GM21723 (cell line): ENCODE data around the gene LCORL.
"Not testable (repeated sequence)": the region's sequence is repeated elsewhere in the genome, so short reads cannot be mapped to it uniquely, and the experiment has no call there.

Source experiments
- ATAC-seq: cut with Tn5 transposase; IDR thresholded peaks from one replicate; pipeline ENCODE4 v1.9.1; 2021; ENCODE audit warnings: mild to moderate bottlenecking, moderate library complexity; ENCODE audit not compliant: unreplicated experiment

The LCORL gene

GRCh38 chr4:18021720-18022571 is at the start of gene LCORL:
Gene LCORL, minus strand, starts transcription at chr4:18021755. Its CDS starts 4 bp downstream, at chr4:18021751.
- ATAC-seq: peak; percentile 80

- ATAC-seq: no peak
Measured at GRCh38 chr4:18069810-18070209, 48.3 kb upstream of the LCORL start.

GRCh38 chr4:18067031-18067430 is 45.5 kb upstream of the LCORL start:
- ATAC-seq: no peak

- ATAC-seq: no peak
Measured at GRCh38 chr4:18063079-18063478, 41.5 kb upstream of the LCORL start.

GRCh38 chr4:18057821-18058533 is 36.4 kb upstream of the LCORL start:
- ATAC-seq: peak; percentile 60

- no peak for ATAC-seq
Measured at GRCh38 chr4:18056030-18056429, 34.5 kb upstream of the LCORL start.

- ATAC-seq: no peak
Measured at GRCh38 chr4:18052158-18052557, 30.6 kb upstream of the LCORL start.

GRCh38 chr4:18051281-18051680 is 29.7 kb upstream of the LCORL start:
- no peak for ATAC-seq

GRCh38 chr4:18050448-18050847 is 28.9 kb upstream of the LCORL start:
- ATAC-seq: no peak

- ATAC-seq: no peak
Measured at GRCh38 chr4:18049446-18049845, 27.9 kb upstream of the LCORL start.

GRCh38 chr4:18042754-18043153 is 21.2 kb upstream of the LCORL start:
- ATAC-seq: no peak

- no peak for ATAC-seq
Measured at GRCh38 chr4:18042012-18042411, 20.5 kb upstream of the LCORL start.

GRCh38 chr4:18041114-18041513 is 19.6 kb upstream of the LCORL start:
- ATAC-seq: no peak

- no peak for ATAC-seq
Measured at GRCh38 chr4:18039113-18039512, 17.6 kb upstream of the LCORL start.

GRCh38 chr4:18036369-18036768 is 14.8 kb upstream of the LCORL start:
- ATAC-seq: not testable (repeated sequence)

GRCh38 chr4:18034099-18034498 is 12.5 kb upstream of the LCORL start:
- no peak for ATAC-seq

- no peak for ATAC-seq
Measured at GRCh38 chr4:18033111-18034085, 11.8 kb upstream of the LCORL start.

GRCh38 chr4:18025288-18025687 is 3.7 kb upstream of the LCORL start:
- no peak for ATAC-seq

- no peak for ATAC-seq
Measured at GRCh38 chr4:18022572-18023050, 1.1 kb upstream of the LCORL start.

- peak; percentile 9 for ATAC-seq
Measured at GRCh38 chr4:18021470-18021719, 160 bp downstream of the LCORL start.
